GM10266 (cell line): Measurements from ENCODE around the gene RLBP1.

ENCODE experiments used
- DNase-seq: peaks from one replicate; pipeline ENCODE4 v3.0.0; 2012; ENCODE audit errors: extremely low spot score
- CTCF ChIP-seq: IDR thresholded peaks from 2 replicates; pipeline ENCODE4 v1.5.1; 2012; ENCODE audit warnings: mild to moderate bottlenecking, low read depth; ENCODE audit not compliant: control insufficient read depth, insufficient read depth; ENCODE audit errors: missing control alignments

The RLBP1 gene

GRCh38 chr15:89177633-89178306 lies 43.6 kb downstream of the RLBP1 start:
- TF ChIP-seq CTCF, result peak; percentile 91
- DNase-seq, result peak; percentile 57

- TF ChIP-seq CTCF, result no peak
- DNase-seq, result no peak
Measured at GRCh38 chr15:89177116-89177515, 44.3 kb downstream of the RLBP1 start.

- no peak for DNase-seq
- no peak for TF ChIP-seq CTCF
Measured at GRCh38 chr15:89175617-89176191, 45.7 kb downstream of the RLBP1 start.

- no peak for DNase-seq
- TF ChIP-seq CTCF, result no peak
Measured at GRCh38 chr15:89174476-89174875, 46.9 kb downstream of the RLBP1 start.

- DNase-seq, result no peak
- no peak for TF ChIP-seq CTCF
Measured at GRCh38 chr15:89172921-89173320, 48.5 kb downstream of the RLBP1 start.

- peak; percentile 64 for TF ChIP-seq CTCF
- no peak for DNase-seq
Measured at GRCh38 chr15:89171136-89172072, 50.0 kb downstream of the RLBP1 start.
